ENCODE data around the gene DAZAP1. TPM values are rescaled to one million over a fixed set of nuclear protein-coding genes. Genes with fewer than 3 reads are reported as not detected.

DAZAP1 gene
- total and polyA plus RNA-seq, 7 donors, result 28.2 to 132 (median 51.1) TPM

DNA sequence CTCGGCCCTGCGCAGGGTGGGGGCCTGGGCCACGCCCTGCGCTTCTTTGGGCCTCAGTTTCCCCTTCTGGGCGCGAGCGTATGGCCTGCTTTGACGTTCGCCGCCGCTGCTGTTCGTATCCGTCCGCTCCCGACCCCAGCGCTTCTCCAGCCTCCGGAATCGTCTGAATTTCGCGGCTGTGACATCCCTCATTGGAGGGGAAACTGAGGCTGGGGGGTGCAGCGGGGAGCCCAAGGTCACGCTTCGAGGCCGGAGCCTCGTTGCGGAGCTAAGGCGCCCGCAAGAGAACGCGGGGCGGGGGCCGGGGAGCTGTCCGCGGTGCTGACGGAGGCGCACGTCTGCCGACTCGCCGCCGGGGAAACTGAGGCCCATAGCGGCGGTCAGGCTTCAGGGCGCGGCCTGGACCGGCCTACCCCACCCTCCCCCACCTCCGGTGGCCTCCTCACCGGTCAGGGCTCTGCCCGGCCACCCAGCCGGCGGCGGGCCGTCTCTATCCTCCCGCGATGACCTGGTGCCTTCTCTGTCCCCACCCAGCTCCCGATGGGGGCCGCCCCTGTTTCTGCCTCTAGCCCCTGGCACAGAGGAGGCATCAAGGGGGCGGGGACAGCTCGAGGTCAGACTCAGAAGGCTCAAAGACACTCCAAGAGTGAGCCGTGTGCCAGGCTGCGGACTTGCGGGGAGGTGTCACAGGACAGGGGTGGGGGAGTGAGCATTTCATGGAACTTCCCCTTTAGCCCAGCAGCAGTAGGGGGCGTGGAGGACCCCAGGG, 39.5 kb downstream of the DAZAP1 start:
- Histone ChIP-seq H3K27ac (no peak overlapping the region), H3K9me3 (no peaks in the 10 kb centered on the region), H3K27me3 (peaks cover 58 to 70% (median 66%) of the 10 kb centered on the region in 3 donors), H3K4me3 (peak overlapping the region in 3 of 4 donors; percentile 33 to 43 (median 43)), H3K36me3 (peaks cover 0 to 11% (median 2%) of the 10 kb centered on the region in 4 donors), H3K4me1 (peaks cover 0 to 32% (median 26%) of the 10 kb centered on the region in 4 donors)
- DNase-seq, result no peak
- WGBS, 2 donors, result 3% methylated on average over 63 of the region's 63 CpGs
- intact Hi-C loops (cut with DNase I), result loop anchor here (5.0 kb wide), 1 partner anchor 60 kb away; no protein-coding TSS in a partner anchor
- TF ChIP-seq POLR2A (IDR thresholded peaks at IDR 0.05) (no peak), EP300 (IDR thresholded peaks at IDR 0.05) (no peak), POLR2AphosphoS5 (IDR thresholded peaks at IDR 0.05) (no peak)
- TF ChIP-seq, protein P1, sequence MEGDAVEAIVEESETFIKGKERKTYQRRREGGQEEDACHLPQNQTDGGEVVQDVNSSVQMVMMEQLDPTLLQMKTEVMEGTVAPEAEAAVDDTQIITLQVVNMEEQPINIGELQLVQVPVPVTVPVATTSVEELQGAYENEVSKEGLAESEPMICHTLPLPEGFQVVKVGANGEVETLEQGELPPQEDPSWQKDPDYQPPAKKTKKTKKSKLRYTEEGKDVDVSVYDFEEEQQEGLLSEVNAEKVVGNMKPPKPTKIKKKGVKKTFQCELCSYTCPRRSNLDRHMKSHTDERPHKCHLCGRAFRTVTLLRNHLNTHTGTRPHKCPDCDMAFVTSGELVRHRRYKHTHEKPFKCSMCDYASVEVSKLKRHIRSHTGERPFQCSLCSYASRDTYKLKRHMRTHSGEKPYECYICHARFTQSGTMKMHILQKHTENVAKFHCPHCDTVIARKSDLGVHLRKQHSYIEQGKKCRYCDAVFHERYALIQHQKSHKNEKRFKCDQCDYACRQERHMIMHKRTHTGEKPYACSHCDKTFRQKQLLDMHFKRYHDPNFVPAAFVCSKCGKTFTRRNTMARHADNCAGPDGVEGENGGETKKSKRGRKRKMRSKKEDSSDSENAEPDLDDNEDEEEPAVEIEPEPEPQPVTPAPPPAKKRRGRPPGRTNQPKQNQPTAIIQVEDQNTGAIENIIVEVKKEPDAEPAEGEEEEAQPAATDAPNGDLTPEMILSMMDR (IDR thresholded peaks at IDR 0.05), result no peak

DNA sequence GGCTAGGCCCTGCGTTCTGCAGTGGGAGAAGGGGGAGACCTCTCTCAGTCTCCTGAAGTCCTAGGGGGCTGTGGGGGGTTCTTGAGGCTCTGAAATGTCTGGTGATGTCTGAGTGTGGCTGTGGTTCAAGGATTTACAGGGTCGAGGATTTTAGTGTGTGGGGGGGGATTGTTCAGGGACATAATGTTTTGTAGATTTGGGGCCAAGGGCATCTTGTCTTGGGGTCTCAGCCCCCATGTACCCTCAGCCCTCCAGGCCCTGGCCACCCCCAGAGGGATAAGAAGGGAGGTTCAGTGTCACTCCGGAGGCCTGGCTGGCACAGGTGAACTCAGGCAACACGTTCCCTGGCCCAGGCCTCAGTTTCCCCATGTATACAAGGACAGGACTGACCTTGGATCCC, 40.1 kb downstream of the DAZAP1 start:
- DNase-seq, result no peak
- peaks cover 0 to 32% (median 26%) of the 10 kb centered on the region in 4 donors for H3K4me1 ChIP-seq

DNA sequence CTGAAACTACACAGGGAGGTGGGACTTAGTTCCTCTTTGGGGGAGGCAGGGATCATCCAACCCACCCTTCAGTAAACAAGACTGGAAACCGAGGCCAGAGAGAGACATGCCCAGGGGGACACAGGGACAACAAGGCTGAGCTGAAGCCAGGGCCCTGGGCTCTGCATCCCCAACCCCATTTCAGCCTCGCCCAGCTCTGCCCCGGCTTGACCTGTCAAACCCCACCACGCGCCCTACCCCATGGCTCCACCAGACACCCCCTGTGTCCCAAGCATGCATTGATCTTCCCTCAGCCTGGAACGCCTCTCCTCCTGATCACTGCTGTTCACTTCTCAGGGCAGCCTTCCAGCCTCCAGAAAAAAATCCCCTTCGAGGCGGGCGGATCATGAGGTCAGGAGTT, 40.6 kb downstream of the DAZAP1 start:
- WGBS, 2 donors, result 70 to 85% methylated on average over 9 of the region's 9 CpGs
- peaks cover 0 to under 1% (median 0%) of the 10 kb centered on the region in 4 donors for H3K36me3 ChIP-seq
- H3K27me3 ChIP-seq, result peaks cover 68 to 80% (median 77%) of the 10 kb centered on the region in 3 donors
- H3K9me3 ChIP-seq, result no peaks in the 10 kb centered on the region
- no peak overlapping the region for H3K27ac ChIP-seq
- DNase-seq, result no peak
- no peak overlapping the region for H3K4me3 ChIP-seq
- intact Hi-C loops (cut with DNase I), result loop anchor here (5.0 kb wide), 1 partner anchor 59 kb away; no protein-coding TSS in a partner anchor
- H3K4me1 ChIP-seq, result peaks cover 0 to 33% (median 29%) of the 10 kb centered on the region in 4 donors
- no peak for TF ChIP-seq POLR2AphosphoS5 (IDR thresholded peaks at IDR 0.05)
- TF ChIP-seq EP300 (IDR thresholded peaks at IDR 0.05), result no peak

More for the DNA sequence above, 40.1 kb downstream of the DAZAP1 start:
- Histone ChIP-seq H3K36me3 (peaks cover 0 to 5% (median 0%) of the 10 kb centered on the region in 4 donors), H3K4me3 (no peak overlapping the region), H3K9me3 (no peaks in the 10 kb centered on the region), H3K27me3 (peaks cover 64 to 76% (median 72%) of the 10 kb centered on the region in 3 donors), H3K27ac (no peak overlapping the region)
- 13 to 25% methylated on average over 4 of the region's 4 CpGs for WGBS, 2 donors
- TF ChIP-seq, protein P1 (IDR thresholded peaks at IDR 0.05), result no peak
- TF ChIP-seq POLR2AphosphoS5 (IDR thresholded peaks at IDR 0.05) (no peak), POLR2A (IDR thresholded peaks at IDR 0.05) (no peak)
- intact Hi-C loops (cut with DNase I), result loop anchor here (5.0 kb wide), 1 partner anchor 60 kb away; no protein-coding TSS in a partner anchor

DNA sequence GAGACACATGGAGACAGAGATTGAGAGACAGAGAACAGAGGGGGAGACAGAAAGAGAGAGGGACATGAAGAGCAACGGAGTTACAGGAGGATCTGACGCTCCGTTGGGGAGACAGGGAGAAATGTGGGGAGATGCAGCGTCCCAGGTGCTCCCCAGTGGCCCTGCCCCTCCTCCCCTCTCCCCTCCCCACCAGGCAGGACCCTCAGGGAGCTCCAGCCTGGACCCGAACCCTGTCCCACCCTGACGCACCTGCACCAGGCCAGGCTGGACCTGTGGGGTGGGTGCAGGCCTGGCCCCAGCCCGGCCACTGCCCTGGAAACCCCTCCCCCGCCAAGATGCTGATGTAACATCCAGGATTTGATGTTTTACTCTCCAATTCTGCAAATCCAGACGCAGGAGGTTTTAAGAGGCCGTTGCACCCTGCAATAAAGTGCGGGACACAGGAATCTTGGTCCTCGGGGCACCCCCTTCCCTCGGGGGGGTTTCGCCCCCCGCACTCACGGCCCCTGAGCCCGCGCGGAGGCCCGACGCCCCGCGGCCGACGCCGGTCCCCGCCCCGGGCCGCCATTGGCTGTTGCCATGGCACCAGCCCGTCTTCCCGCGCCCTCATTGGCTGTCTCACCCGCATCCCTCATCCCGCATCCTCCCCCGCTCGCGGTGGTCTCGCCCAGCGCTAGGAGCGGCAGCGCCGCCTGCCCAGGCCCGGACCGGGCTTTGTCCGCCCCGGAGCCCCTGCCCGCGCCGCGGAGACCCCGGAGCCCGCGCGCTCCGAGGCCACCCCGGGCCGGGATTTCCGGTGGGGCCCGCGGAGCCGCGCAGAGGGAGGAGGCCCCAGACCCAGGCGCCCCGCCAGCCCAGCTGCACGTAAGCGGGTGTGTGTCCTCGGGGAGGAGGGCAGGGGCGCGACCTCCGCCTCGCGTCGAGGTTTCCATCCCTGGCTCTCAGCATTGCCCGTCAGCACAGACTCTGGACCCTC, 42.4 kb downstream of the DAZAP1 start, which contains the start of gene APC2:
TSS of gene APC2 (plus strand) at position 655 of the 976 bp plus-strand sequence. CDS start 2,881 bp downstream, outside the sequence.
- H3K27me3 ChIP-seq, result peaks cover 79 to 98% (median 94%) of the 10 kb centered on the region in 3 donors
- no peak for DNase-seq
- peaks cover 0 to 41% (median 37%) of the 10 kb centered on the region in 4 donors for H3K4me1 ChIP-seq
- WGBS, 2 donors, result 5 to 11% methylated on average over 74 of the region's 74 CpGs
- H3K27ac ChIP-seq, result no peak within 1 kb of the TSS
- TF ChIP-seq POLR2AphosphoS5 (IDR thresholded peaks at IDR 0.05) (no peak), EP300 (IDR thresholded peaks at IDR 0.05) (no peak), POLR2A (IDR thresholded peaks at IDR 0.05) (no peak)
- TF ChIP-seq, protein P1 (IDR thresholded peaks at IDR 0.05), result no peak
- intact Hi-C loops (cut with DNase I), result loop anchor here (5.0 to 10.0 kb wide), 2 partner anchors 58 to 315 kb away; no protein-coding TSS in a partner anchor
- no peaks in the 10 kb centered on the region for H3K9me3 ChIP-seq
- H3K36me3 ChIP-seq, result no peaks in the 10 kb centered on the region
- no peak within 1 kb of the TSS for H3K4me3 ChIP-seq
